ENCODE data around the gene ZNF562.
"Not testable (repeated sequence)": the region's sequence is repeated elsewhere in the genome, so short reads cannot be mapped to it uniquely, and the experiment has no call there.

ZNF562 gene

GRCh38 chr19:9668544-9668943 lies 6.4 kb downstream of the ZNF562 start:
- H3K36me3 Mint-ChIP-seq (ENCODE audit: low read depth), result peaks cover 89% of the 10 kb centered on the region
- no peak overlapping the region for H3K4me3 Mint-ChIP-seq
- peaks cover 42% of the 10 kb centered on the region for H3K4me1 Mint-ChIP-seq (ENCODE audit: low read depth)
- no peak overlapping the region for H3K27ac Mint-ChIP-seq
- peaks cover 43% of the 10 kb centered on the region for H3K9me3 Mint-ChIP-seq
- H3K27me3 Mint-ChIP-seq, result no peaks in the 10 kb centered on the region

GRCh38 chr19:9667898-9668297 lies 7.0 kb downstream of the ZNF562 start:
- peaks cover 43% of the 10 kb centered on the region for H3K4me1 Mint-ChIP-seq (ENCODE audit: low read depth)
- H3K27me3 Mint-ChIP-seq, result no peaks in the 10 kb centered on the region
- H3K4me3 Mint-ChIP-seq, result no peak overlapping the region
- peaks cover 89% of the 10 kb centered on the region for H3K36me3 Mint-ChIP-seq (ENCODE audit: low read depth)
- H3K9me3 Mint-ChIP-seq, result peaks cover 41% of the 10 kb centered on the region
- no peak overlapping the region for H3K27ac Mint-ChIP-seq

GRCh38 chr19:9658769-9659168 lies 16.1 kb downstream of the ZNF562 start:
- no peak overlapping the region for H3K27ac Mint-ChIP-seq
- no peaks in the 10 kb centered on the region for H3K27me3 Mint-ChIP-seq
- H3K36me3 Mint-ChIP-seq (ENCODE audit: low read depth), result peaks cover 61% of the 10 kb centered on the region
- peaks cover 11% of the 10 kb centered on the region for H3K4me1 Mint-ChIP-seq (ENCODE audit: low read depth)
- no peak overlapping the region for H3K4me3 Mint-ChIP-seq
- H3K9me3 Mint-ChIP-seq, result peaks cover 4% of the 10 kb centered on the region

- not testable (repeated sequence) for H3K27ac Mint-ChIP-seq; H3K4me3 Mint-ChIP-seq; H3K27me3 Mint-ChIP-seq; H3K4me1 Mint-ChIP-seq (ENCODE audit: low read depth)
- Mint-ChIP-seq H3K9me3 (peaks cover 20% of the 10 kb centered on the region), H3K36me3 (ENCODE audit: low read depth) (peaks cover 96% of the 10 kb centered on the region)
Observed at GRCh38 chr19:9653066-9653555, 21.8 kb downstream of the ZNF562 start.

GRCh38 chr19:9651464-9651863 lies 23.4 kb downstream of the ZNF562 start:
- Mint-ChIP-seq H3K9me3 (peaks cover 16% of the 10 kb centered on the region), H3K36me3 (ENCODE audit: low read depth) (peaks cover 83% of the 10 kb centered on the region)
- H3K4me3 Mint-ChIP-seq; H3K27ac Mint-ChIP-seq; H3K4me1 Mint-ChIP-seq (ENCODE audit: low read depth); H3K27me3 Mint-ChIP-seq: not testable (repeated sequence)

GRCh38 chr19:9650345-9650744 lies 24.6 kb downstream of the ZNF562 start:
- Mint-ChIP-seq H3K36me3 (ENCODE audit: low read depth) (peaks cover 80% of the 10 kb centered on the region), H3K9me3 (peaks cover 16% of the 10 kb centered on the region), H3K4me3 (no peak overlapping the region), H3K27me3 (no peaks in the 10 kb centered on the region), H3K27ac (no peak overlapping the region), H3K4me1 (ENCODE audit: low read depth) (no peaks in the 10 kb centered on the region)

GRCh38 chr19:9645472-9645871 lies 29.4 kb downstream of the ZNF562 start:
- H3K9me3 Mint-ChIP-seq, result peaks cover 13% of the 10 kb centered on the region
- no peak overlapping the region for H3K27ac Mint-ChIP-seq
- H3K4me1 Mint-ChIP-seq (ENCODE audit: low read depth), result no peaks in the 10 kb centered on the region
- H3K36me3 Mint-ChIP-seq (ENCODE audit: low read depth), result peaks cover 62% of the 10 kb centered on the region
- no peak overlapping the region for H3K4me3 Mint-ChIP-seq
- H3K27me3 Mint-ChIP-seq, result no peaks in the 10 kb centered on the region

GRCh38 chr19:9644472-9644871 lies 30.4 kb downstream of the ZNF562 start:
- no peaks in the 10 kb centered on the region for H3K27me3 Mint-ChIP-seq
- no peak overlapping the region for H3K4me3 Mint-ChIP-seq
- H3K9me3 Mint-ChIP-seq, result peaks cover 14% of the 10 kb centered on the region
- no peak overlapping the region for H3K27ac Mint-ChIP-seq
- peaks cover 56% of the 10 kb centered on the region for H3K36me3 Mint-ChIP-seq (ENCODE audit: low read depth)
- H3K4me1 Mint-ChIP-seq (ENCODE audit: low read depth), result no peaks in the 10 kb centered on the region

GRCh38 chr19:9641810-9642209 lies 33.1 kb downstream of the ZNF562 start:
- Mint-ChIP-seq H3K27ac (no peak overlapping the region), H3K9me3 (peaks cover 14% of the 10 kb centered on the region), H3K27me3 (no peaks in the 10 kb centered on the region), H3K4me3 (no peak overlapping the region), H3K36me3 (ENCODE audit: low read depth) (peaks cover 44% of the 10 kb centered on the region), H3K4me1 (ENCODE audit: low read depth) (no peaks in the 10 kb centered on the region)

GRCh38 chr19:9640956-9641355 lies 33.9 kb downstream of the ZNF562 start:
- H3K27ac Mint-ChIP-seq, result no peak overlapping the region
- H3K4me1 Mint-ChIP-seq (ENCODE audit: low read depth), result no peaks in the 10 kb centered on the region
- no peaks in the 10 kb centered on the region for H3K27me3 Mint-ChIP-seq
- peaks cover 39% of the 10 kb centered on the region for H3K36me3 Mint-ChIP-seq (ENCODE audit: low read depth)
- H3K4me3 Mint-ChIP-seq, result no peak overlapping the region
- peaks cover 14% of the 10 kb centered on the region for H3K9me3 Mint-ChIP-seq

GRCh38 chr19:9636018-9636417 lies 38.9 kb downstream of the ZNF562 start:
- H3K4me3 Mint-ChIP-seq, result no peak overlapping the region
- H3K4me1 Mint-ChIP-seq (ENCODE audit: low read depth), result no peaks in the 10 kb centered on the region
- H3K27me3 Mint-ChIP-seq, result no peaks in the 10 kb centered on the region
- peaks cover 6% of the 10 kb centered on the region for H3K9me3 Mint-ChIP-seq
- peaks cover 24% of the 10 kb centered on the region for H3K36me3 Mint-ChIP-seq (ENCODE audit: low read depth)
- no peak overlapping the region for H3K27ac Mint-ChIP-seq

GRCh38 chr19:9627856-9628255 lies 47.0 kb downstream of the ZNF562 start:
- H3K27me3 Mint-ChIP-seq, result no peaks in the 10 kb centered on the region
- H3K4me1 Mint-ChIP-seq (ENCODE audit: low read depth), result peaks cover 5% of the 10 kb centered on the region
- no peak overlapping the region for H3K27ac Mint-ChIP-seq
- no peaks in the 10 kb centered on the region for H3K9me3 Mint-ChIP-seq
- peaks cover 15% of the 10 kb centered on the region for H3K36me3 Mint-ChIP-seq (ENCODE audit: low read depth)
- H3K4me3 Mint-ChIP-seq, result no peak overlapping the region

- Mint-ChIP-seq H3K27ac (no peak overlapping the region), H3K4me3 (peak overlapping the region; percentile 43), H3K4me1 (ENCODE audit: low read depth) (peaks cover 29% of the 10 kb centered on the region), H3K9me3 (no peaks in the 10 kb centered on the region), H3K36me3 (ENCODE audit: low read depth) (peaks cover 34% of the 10 kb centered on the region), H3K27me3 (no peaks in the 10 kb centered on the region)
Observed at GRCh38 chr19:9622531-9622930, 52.4 kb downstream of the ZNF562 start.

GRCh38 chr19:9621156-9622037 lies 53.5 kb downstream of the ZNF562 start, which contains the start of gene ZNF561:
Gene ZNF561, minus strand, starts transcription at chr19:9621232. Its CDS starts 1,776 bp downstream, at chr19:9619456.
- H3K4me1 Mint-ChIP-seq (ENCODE audit: low read depth), result peaks cover 29% of the 10 kb centered on the region
- H3K9me3 Mint-ChIP-seq, result no peaks in the 10 kb centered on the region
- H3K36me3 Mint-ChIP-seq (ENCODE audit: low read depth), result peaks cover 39% of the 10 kb centered on the region
- peak within 1 kb of the TSS; percentile 99 for H3K4me3 Mint-ChIP-seq
- H3K27ac Mint-ChIP-seq, result peak within 1 kb of the TSS; percentile 100
- no peaks in the 10 kb centered on the region for H3K27me3 Mint-ChIP-seq

GRCh38 chr19:9620842-9621155 lies 54.1 kb downstream of the ZNF562 start:
- H3K4me3 Mint-ChIP-seq, result peak overlapping the region; percentile 99
- H3K36me3 Mint-ChIP-seq (ENCODE audit: low read depth), result peaks cover 42% of the 10 kb centered on the region
- H3K27me3 Mint-ChIP-seq, result no peaks in the 10 kb centered on the region
- H3K9me3 Mint-ChIP-seq, result no peaks in the 10 kb centered on the region
- peaks cover 26% of the 10 kb centered on the region for H3K4me1 Mint-ChIP-seq (ENCODE audit: low read depth)
- H3K27ac Mint-ChIP-seq, result peak overlapping the region; percentile 100

- Mint-ChIP-seq H3K27me3 (no peaks in the 10 kb centered on the region), H3K27ac (no peak overlapping the region), H3K4me3 (no peak overlapping the region), H3K4me1 (ENCODE audit: low read depth) (peaks cover 9% of the 10 kb centered on the region), H3K36me3 (ENCODE audit: low read depth) (peaks cover 79% of the 10 kb centered on the region), H3K9me3 (peaks cover 6% of the 10 kb centered on the region)
Observed at GRCh38 chr19:9615844-9616243, 59.1 kb downstream of the ZNF562 start.
